ENCODE data around the gene TSPAN3.

DNA sequence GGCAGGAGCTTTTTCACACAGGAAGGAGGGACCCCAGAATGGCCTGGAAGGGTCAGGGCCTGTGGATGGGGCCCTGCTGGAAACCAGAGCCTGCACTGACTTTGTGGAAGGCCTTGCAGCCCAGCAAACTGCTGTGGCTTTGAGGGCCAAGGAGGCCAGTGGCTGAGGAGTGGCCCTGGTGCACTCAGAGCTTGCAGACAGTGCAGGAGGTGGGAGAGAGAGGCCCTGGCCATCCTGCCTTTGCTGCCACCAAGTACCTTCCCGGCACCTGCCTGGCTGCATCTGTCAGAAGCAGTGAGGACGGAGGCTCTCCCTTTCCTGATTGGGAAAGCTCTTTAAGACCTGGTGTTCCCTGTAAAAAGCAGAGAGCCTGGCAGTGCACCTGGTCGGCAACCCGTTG, 69.6 kb downstream of the TSPAN3 start:
- TF ChIP-seq, protein P1, sequence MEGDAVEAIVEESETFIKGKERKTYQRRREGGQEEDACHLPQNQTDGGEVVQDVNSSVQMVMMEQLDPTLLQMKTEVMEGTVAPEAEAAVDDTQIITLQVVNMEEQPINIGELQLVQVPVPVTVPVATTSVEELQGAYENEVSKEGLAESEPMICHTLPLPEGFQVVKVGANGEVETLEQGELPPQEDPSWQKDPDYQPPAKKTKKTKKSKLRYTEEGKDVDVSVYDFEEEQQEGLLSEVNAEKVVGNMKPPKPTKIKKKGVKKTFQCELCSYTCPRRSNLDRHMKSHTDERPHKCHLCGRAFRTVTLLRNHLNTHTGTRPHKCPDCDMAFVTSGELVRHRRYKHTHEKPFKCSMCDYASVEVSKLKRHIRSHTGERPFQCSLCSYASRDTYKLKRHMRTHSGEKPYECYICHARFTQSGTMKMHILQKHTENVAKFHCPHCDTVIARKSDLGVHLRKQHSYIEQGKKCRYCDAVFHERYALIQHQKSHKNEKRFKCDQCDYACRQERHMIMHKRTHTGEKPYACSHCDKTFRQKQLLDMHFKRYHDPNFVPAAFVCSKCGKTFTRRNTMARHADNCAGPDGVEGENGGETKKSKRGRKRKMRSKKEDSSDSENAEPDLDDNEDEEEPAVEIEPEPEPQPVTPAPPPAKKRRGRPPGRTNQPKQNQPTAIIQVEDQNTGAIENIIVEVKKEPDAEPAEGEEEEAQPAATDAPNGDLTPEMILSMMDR (conservative IDR thresholded peaks at IDR 0.05; ENCODE audit: low read depth, low read length) = no peak
- TF ChIP-seq EZH2phosphoT487 (IDR thresholded peaks at IDR 0.05; ENCODE audit: borderline replicate concordance, low read length) = no peak
- no peak for TF ChIP-seq EZH2 (IDR thresholded peaks at IDR 0.05; ENCODE audit: low read length, unreplicated experiment)

Data from PC-3 (cell line).